Femur (tissue), 1 donor: ENCODE data around the gene ADAM12.

ENCODE experiments used
- DNase-seq: peaks from one replicate; pipeline ENCODE4 v3.0.0-alpha.2; 2017

ADAM12 gene

DNA sequence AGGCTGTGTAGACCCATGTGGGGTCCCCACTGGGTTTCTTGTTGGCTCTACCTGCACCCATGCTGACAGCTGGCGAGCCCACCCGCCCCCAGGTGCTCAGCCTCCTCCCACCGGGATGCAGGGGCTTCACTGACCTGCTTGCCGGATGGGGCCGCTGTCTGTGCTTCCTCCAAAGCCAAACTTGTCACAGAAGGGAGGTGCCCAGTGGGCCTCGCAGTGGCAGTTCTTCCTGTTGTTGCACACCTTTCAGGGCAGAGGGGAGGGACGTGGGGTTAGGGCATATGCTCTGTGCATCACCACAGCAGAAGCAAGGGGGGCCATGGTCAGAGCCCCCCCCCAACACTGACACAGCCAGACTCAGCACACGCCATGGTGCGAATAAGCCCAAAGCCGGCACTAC lies 345.4 kb downstream of the ADAM12 start:
- DNase-seq = no peak

DNA sequence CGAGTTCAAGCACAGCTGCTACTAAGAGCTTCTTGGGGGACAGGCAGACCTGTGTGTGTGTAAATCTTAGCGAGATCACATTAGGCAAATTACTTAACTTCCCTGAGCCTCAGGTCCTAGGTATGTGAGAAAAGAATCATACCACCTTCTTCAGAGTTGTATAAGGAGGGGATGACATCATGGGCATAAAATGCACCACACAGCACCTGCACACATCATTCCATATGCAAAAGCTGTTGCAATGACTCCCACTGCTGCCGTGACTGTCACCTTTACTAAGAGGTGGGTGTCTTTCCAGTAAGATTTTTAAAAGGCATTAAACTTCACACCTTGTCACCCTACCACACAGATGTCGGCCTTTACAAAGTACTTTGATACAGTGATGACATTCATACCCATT lies 345.9 kb downstream of the ADAM12 start:
- no peak for DNase-seq

DNA sequence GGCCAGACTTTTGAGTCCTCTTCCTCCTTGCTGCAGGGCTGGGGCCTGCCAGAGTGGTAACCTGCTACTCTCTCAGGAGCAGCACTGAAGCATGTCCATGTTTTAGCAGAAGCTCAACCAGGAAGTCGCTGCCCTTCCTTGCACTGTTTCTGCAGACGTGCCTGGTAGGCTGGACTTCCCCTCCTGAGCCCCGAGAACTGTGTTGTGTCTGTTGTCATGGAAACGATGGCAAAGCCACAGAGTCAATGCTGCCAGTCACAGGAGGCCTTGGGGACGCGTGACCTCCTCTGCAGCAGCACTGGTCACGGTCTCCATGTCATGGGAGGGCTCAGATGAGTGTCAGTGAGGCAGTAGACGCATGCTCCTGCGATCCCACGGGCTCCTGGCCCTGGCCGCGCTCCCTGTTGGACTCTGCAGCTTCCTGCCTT lies 346.5 kb downstream of the ADAM12 start:
- peak; percentile 92 for DNase-seq

DNA sequence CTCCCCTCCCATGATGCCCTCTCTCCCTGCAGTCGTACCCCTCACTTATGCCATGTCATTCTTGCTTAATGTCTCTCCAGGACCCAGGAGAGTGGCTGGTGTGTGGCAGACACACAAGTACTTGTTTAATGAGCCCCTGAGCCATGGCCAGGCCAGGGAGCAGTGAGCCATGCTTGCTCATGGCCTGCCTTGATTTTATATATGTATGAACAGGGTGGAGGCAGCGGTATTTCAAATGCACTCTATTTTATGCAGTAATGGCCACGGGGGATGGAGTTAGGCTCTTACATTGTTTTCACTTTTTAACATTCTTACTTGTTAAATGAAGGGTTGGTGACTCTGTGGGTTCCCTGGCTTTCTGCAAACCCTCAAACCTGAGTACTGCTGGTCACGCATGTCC lies 347.2 kb downstream of the ADAM12 start:
- DNase-seq = no peak

DNA sequence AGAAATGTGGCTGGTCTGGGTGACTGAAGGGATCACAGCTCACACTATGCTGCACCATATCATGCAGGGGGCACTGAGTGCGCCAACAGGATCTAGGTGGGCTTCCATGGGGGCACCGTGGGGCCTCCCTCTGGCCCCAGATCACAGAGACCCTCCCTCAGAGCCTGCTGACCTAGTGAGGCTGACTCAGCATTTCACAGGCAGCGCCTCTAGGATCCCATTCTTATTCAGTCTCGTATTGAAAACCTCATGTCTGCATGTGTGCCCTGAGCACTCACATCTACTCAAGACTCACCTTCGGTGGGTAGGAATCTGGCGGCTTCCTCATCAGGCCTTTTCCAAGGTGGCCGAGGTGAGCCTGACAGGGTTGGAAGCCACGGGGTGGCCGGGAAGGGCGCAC lies 350.3 kb downstream of the ADAM12 start:
- DNase-seq = no peak

DNA sequence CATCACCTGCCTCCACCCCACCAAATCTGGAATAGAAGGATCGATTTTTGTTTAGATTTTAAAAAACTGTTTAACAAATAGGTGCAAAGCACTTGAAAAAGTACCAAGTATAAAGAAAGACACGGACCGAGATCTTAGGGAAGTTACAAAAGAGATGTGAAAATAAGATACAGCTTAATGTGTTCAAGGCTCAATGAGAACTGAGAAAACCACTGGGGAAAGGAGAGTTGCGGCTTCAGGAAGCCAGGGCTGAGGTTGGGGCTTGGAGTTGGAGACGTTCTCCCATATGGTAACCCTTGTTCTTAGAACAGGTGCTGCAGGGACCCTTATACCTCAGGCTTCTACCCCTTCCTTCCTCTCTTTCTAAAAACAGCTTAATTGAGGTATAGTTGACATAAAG lies 351.8 kb downstream of the ADAM12 start:
- no peak for DNase-seq

DNA sequence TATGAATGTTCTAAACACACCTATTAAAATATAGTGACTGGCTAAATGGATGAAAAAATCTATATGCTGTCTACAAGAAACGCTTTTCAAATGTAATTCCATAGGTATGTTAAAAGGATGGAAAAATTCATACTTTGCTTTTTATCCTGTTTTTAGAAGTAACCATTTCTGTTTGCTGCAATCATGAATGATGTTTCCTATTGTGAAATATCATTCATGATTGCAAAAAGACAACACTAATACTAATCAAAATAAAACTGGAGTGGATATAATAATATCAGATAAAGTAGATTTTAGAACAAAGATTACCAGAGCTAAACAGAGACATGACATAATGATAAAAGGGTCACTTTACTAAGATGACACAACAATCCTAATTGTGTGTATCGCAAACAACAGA lies 353.7 kb downstream of the ADAM12 start:
- DNase-seq = no peak

DNA sequence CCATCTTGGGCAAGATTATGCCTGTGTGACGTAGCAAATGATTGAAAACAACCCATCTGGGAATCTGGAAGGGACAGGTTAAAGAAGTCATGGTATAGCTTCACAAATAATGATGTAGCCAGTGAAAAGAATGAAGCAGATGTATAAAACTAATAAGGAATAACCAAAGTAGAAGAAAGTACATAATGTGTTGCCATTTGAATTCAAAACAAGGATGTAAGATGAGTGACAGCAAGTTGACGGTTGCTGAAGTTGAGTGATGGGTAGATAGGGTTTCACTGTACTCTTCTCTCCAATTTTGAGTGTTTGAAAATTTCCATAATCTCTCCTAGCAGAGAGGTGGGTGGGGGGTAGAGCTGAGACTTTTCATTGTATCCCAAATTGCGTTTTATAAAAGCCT lies 358.3 kb downstream of the ADAM12 start:
- no peak for DNase-seq

DNA sequence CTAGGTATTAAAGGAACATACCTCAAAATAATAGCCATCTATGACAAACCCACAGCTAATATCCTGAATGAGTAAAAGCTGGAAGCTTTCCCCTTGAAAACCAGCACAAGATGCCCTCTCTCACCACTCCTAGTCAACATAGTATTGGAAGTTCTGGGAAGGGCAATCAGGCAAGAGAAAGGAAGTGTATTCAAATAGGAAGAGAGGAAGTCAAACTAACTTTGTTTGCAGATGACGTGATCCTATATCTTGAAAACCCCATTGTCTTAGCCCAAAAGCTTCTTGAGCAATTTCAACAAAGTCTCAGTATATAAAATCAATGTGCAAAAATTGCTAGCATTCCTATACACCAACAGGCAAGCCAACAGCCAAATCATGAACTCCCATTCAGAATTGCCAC lies 360.6 kb downstream of the ADAM12 start:
- DNase-seq = no peak

DNA sequence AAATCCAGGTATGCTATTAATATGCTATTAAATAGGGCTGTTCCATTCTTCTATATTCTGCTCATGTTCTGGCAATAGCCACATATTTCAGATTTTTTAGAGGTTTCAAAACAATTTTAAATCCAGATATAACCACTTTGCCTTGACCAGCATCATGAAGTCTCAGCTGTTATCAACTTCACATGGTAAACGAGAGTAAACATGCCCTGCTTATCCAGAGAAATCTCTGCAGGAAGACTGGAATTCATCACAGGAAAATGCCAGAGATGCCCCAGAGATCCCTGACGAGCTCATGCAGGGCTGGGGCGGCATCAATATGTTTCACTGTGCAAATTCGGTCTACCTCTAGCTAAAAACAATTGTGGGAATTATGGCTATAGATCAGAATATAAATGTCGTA lies 365.4 kb downstream of the ADAM12 start:
- no peak for DNase-seq

DNA sequence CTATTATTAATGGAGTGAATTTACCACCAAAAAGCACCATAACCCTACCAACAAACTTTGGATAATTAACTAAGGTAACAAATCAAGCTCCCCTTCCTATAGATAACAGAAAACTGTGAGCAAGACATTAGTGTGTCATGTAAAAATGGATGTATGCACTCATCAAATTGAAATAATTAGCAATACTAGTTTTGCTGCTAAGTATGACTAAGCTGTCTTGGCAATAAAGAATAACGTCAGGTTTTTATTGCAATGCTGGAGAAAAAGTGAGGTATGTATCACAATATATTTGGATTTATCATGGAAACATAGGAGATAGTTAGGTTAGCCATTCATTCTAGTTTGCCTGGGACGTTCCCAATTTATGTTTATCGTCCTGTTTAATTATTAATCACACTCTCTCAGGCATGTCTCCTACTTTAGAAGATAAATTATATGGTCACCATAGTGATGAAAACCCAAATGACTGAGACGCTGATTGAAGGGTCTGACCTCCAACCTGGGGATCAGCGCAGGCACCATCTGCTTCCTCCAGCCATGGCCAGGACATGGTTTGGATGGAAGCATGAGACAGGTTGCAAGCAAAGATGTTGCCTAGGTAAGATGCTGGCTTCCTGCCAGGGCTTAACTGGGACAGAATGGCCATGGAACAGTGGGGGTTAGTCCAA lies 366.3 kb downstream of the ADAM12 start:
- DNase-seq = no peak

DNA sequence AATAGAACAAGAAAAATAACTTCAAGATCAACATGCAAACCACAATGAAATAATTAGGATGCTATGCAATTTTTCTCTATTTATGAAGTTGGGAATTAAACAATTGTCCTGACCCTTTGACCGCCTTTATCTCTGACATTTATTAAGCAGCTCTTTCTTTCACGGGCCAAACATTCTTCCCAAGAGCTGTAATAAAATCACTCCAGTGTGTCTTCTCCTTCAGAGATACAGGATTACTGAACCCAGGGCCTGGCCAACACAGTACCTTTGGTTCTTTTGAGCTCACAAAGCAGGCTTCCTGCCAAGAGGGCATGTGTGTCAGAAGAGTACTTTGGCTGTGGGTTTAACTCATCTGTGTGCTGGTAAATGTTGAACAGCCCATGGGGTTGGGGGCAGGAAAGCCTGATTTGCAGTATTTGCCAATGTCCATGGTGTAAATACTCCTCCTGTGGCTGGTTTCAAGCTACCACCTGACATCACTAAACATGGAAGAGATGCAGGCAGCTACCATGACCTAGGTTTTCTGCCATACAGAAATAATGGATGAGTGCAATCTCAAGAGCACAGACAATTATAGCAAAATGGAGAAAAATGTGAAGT lies 370.2 kb downstream of the ADAM12 start:
- DNase-seq = no peak

DNA sequence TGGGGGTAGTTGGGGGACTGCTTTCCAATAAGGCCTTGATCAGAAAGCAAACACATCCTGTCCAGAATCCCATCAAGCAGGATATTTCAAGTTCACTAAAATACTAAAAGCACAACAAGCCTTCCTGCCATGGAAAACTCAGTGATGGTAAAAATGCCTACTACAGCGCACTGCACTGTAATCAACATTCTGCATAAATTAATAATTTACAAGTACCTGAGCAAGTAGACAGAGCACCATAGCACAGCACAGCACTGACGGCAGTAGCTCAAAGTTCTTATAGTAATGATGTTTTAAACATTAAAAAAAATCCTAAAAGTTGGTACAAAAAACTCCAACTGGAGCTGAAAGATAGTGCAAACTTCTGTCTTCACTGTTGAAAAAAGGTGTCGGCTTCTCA lies 371.4 kb downstream of the ADAM12 start:
- no peak for DNase-seq

DNA sequence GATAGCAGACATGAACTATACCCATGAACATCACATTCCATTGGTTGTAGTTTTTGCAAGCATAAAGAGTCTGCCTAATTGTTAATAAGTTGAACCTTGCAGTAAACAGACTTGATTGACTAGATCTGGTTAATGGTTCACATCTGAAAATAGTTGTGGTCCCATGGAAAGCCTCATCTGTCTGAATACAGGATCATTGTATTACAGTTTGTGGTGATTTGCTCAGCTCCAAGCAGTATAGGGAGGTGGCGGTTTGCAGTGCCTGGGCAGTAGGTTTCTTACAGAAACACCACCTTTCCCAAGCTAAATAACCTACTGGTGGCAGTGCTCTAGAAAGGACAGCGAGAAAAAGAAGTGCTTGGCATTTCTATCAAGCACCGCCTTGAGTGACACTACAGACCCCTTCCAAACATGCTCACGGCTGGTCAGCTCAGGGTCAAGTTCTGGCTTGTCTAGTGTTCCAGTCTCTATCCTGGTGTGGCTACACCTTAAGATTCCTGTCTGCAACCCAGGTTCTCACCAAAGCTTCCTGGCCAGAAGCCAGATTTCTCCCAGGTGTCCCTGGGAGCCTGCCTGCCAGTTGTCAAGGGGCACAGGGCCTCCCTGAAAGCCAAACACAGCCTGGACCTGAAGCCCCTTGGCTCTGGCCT lies 372.0 kb downstream of the ADAM12 start:
- no peak for DNase-seq

DNA sequence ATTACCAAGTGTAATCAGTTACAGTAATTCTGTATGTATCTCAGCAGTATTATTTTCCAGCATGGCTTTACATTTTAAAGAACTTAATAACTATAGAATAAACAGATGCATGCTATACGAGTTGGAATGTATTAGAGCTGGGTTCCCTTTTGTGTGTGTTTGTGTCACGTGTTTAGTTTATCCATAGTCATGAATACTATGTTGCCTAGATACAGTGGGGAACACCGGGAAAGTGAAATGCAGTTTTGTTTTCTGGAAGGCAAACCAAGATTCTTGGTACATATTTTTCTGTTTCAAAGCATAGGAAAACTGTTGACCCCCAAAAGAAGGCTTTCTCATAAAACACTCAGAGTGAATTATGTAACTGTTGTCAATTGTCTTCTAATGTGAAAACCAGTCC lies 372.9 kb downstream of the ADAM12 start:
- no peak for DNase-seq

DNA sequence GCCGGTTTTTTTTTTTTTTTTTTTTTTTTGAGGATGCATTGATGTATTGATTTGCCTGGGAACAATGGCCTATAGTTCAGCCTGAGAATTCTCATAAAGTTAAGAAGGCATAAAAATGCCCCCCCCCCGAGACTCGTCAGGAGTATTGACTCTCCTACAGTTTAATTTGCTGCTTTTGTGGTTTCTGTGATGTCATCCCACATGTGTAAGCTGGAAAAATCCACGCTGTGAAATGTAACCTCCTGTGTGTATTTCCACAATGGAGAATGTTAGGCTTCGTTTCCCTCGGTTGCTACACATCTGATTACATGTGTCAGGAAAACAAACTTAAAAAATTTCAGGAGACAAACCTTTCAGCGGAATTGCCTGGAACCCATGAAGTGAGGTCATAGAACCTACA lies 374.0 kb downstream of the ADAM12 start:
- peak; percentile 35 for DNase-seq

DNA sequence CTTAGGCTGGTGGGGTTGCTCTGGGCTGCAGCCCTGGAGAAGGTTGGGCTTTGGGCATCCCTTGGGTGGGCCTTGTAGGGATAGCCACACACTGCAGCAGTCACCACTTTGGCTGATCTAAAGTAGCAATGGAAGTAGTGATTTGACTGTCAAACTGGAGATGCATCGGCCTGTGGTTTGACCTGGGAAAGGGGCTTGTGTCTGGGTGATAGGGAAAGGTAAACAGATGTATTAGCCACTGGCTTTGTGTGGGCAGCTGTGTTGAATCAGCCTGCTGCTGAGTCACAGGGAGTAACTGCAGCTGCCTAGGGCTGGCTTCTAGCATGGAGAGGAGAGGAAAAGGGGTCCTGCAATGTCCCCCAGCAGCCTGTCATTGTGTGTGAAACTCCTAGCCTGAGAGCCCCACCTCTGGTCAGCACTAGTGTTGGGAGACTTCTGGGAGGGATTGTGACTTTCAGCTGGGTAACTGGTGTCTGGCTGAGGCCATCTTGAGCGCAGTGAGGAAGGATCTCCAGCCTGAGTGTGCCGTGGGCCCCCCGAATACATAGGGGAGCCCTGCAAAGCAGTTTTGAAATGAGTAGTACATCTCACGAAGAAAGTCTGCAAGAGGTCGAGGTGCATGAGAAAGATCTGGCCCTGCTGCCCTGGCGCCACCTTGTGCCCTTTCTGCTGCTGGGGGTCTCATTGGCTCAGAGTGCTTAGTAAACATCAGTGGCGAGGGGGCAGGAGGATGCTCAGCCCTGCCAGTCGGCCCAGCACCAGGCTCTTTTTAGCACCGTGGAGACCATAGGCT lies 374.6 kb downstream of the ADAM12 start:
- no peak for DNase-seq

DNA sequence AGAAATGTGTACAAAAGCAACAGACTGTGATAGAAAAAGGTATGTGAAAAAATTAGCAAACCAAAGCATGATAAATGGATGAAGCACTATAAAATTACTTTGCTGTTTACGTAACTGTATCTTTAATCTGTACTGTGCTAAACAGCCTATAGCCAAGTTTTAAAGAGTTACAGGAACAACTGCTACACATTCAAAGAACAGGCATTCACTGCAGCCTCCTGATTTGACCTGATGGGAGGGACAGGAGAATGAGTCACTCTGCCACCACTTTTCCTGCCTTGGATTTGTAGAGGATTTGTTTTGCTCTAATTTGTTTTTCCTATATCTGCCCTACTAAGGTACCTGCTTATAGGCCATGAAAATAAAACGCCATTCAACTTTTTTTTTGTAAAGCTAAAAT lies 375.8 kb downstream of the ADAM12 start:
- DNase-seq = no peak

DNA sequence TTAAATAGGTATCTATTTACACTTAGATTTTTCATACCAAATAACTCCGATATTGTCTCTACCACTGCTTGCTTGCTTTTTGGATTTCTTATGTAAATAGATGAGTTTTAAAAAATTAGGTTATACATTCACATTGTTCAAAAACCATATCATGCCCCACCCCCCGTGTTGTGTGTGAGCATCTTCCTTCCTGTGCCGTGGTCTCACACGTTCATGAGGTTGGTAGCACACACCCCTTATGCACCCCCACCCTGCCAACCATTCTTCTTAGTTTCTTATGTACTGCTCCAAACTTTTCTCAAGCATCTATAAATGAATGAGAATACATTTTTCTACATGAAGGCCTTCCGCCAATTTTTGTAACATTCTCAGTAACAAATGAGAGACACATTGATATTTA lies 376.3 kb downstream of the ADAM12 start:
- no peak for DNase-seq

DNA sequence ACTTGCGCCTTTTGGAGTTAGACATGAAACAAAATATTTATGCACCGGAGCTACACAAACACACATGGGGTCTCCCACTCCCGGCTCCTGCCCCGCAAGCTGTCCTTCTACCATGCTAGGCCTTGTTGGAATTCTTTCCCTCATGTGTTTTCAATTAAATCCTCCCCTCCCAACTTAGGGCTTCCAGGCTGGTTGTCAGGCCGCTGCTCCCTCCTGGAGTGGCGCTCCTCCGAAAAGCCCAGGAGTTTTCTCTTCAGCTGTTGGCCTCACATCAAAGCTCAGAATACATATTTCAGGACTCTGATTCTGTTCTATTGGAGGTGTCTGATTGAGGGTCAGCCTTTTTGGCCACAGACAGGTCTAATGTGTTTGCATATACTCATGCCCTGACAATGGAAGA lies 378.6 kb downstream of the ADAM12 start:
- DNase-seq = no peak

DNA sequence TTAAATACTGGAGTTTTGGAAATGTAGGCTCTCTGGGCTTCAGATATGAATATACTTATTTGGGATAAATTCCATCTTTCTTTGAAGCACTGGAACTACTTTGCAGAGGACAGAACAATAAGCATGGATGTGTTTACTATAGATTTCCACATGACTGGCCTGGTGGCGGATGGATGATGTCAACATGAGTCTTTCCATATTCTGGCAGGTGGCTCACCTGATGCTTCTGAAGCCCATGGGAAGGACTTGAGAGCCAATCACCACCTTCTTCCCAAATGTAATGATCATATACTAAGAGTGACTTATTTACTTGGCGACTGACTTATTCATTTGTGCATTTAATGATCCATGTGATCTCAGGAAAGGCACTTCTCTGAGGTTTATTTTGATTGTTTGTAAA lies 381.4 kb downstream of the ADAM12 start:
- DNase-seq = no peak

DNA sequence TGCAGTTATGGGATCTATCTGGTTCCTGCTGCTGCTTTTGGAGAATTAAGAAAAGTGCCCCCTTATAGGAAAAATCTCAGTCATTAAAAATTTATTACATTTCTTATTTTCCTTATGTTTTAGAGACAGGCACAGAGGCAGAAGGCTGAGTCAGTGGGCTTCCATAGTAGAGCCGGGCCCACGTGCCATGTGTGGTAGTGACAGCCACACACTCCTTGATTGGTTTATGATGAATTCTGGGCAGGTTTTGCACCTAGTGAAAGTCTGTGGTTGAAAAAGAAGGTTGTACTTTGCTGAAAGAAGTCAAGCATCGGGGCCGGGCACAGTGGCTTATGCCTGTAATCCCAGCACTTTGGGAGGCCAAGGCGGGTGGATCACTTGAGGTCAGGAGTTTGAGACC lies 382.0 kb downstream of the ADAM12 start:
- no peak for DNase-seq

DNA sequence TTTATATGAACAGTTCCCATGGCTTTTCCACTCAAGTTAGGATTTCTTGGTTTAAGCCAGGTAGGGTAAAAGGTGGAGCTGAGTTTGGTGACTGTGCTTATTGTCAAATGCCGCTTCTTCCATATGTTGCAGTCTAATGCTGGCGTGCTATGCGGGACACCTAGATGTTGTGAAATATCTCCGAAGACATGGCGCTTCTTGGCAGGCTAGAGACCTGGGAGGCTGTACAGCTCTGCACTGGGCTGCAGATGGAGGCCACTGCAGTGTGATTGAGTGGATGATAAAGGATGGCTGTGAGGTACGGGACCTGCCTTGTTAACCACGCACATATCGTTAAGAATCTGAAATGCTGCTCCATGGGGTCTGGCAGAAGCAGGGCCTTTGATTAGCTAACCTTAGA lies 383.5 kb downstream of the ADAM12 start:
- DNase-seq = no peak

DNA sequence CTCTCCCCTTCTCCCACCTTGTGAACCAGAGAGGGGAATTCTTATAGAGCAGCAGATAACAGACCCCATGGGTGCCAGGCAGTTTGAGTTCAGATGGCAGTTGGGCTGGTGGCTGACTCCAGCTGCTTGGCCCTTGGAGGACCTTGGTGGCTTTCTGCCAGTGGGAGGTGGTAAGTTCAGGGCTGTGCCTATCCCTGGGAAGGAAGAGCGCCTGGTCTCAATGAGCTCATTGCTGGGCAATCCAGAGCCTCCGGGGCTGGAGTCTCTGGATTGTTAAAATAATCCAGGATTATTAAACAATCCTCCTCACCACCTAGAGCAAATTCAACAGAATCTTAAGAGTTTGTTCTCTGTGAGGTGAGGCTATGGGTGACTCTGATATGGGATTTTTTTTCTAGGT lies 386.7 kb downstream of the ADAM12 start:
- DNase-seq = no peak
